CD14-positive monocyte (primary cell): ENCODE measurements around the gene CYP46A1. TPM values are rescaled to one million over a fixed set of nuclear protein-coding genes. Genes with fewer than 3 reads are reported as not detected.

Source experiments
- DNase-seq, 3 donors: peaks; one replicate each; pipeline ENCODE4 v3.0.0-alpha.2; 2011 to 2022
- H2AFZ ChIP-seq: 2 replicates; pipeline ENCODE4 v1.6.0; 2012; ENCODE audit warnings: mild to moderate bottlenecking, low read depth, low read length, inconsistent platforms; ENCODE audit not compliant: insufficient read depth, poor library complexity, severe bottlenecking
- H3K27ac ChIP-seq, 2 donors: 1 replicate in 1 of 2; 2 replicates in 1 of 2; pipeline ENCODE4 v1.5.1; 2012 to 2013; ENCODE audit warnings: low read length in 2 of 2, control low read depth in 1 of 2, inconsistent platforms in 1 of 2, low read depth in 1 of 2, mild to moderate bottlenecking in 1 of 2
- H3K27me3 ChIP-seq, 2 donors: one replicate each; pipeline versions ENCODE4 v1.6.0 to v1.6.1; 2011 to 2013; ENCODE audit warnings: low read length in 2 of 2; ENCODE audit not compliant: control insufficient read depth in 2 of 2, insufficient read depth in 2 of 2
- H3K36me3 ChIP-seq, 2 donors: replicated peaks in 1 of 2; 1 replicate in 1 of 2; 2 replicates in 1 of 2; pipeline versions ENCODE4 v1.5.1 to v1.6.1; 2012 to 2013; ENCODE audit warnings: low read length in 2 of 2, control low read depth in 1 of 2, inconsistent platforms in 1 of 2, mild to moderate bottlenecking in 1 of 2; ENCODE audit not compliant: insufficient read depth in 2 of 2, control insufficient read depth in 1 of 2
- H3K4me1 ChIP-seq, 2 donors: 1 replicate in 1 of 2; 2 replicates in 1 of 2; pipeline versions ENCODE4 v1.5.1 to v1.6.1; 2012 to 2013; ENCODE audit warnings: low read length in 2 of 2, control low read depth in 1 of 2, inconsistent platforms in 1 of 2, mild to moderate bottlenecking in 1 of 2, moderate library complexity in 1 of 2; ENCODE audit not compliant: insufficient read depth in 2 of 2, control insufficient read depth in 1 of 2
- H3K4me2 ChIP-seq: replicated peaks from 2 replicates; pipeline ENCODE3; 2012; ENCODE audit warnings: low read length, moderate library complexity, mild to moderate bottlenecking; ENCODE audit not compliant: poor library complexity, severe bottlenecking; ENCODE audit errors: extremely low read depth
- H3K4me3 ChIP-seq, 3 experiments: fragments of 200-600 bp in 1 of 3; sonication (generic) in 1 of 3; replicated peaks in 1 of 3; 1 replicate in 2 of 3; 2 replicates in 1 of 3; pipeline ENCODE4 v1.5.1; 2011 to 2013; ENCODE audit warnings: low read length in 3 of 3, mild to moderate bottlenecking in 3 of 3, control low read depth in 2 of 3, low read depth in 2 of 3, inconsistent platforms in 1 of 3, moderate library complexity in 1 of 3
- H3K79me2 ChIP-seq: 2 replicates; pipeline ENCODE4 v1.6.0; 2012; ENCODE audit warnings: mild to moderate bottlenecking, control low read depth, inconsistent platforms, low read length, moderate library complexity; ENCODE audit not compliant: insufficient read depth
- H3K9ac ChIP-seq: 2 replicates; pipeline ENCODE4 v1.6.0; 2017; ENCODE audit warnings: low read length, mild to moderate bottlenecking; ENCODE audit not compliant: insufficient read depth, poor library complexity, severe bottlenecking
- H3K9me3 ChIP-seq, 2 donors: replicated peaks in 1 of 2; 1 replicate in 1 of 2; 2 replicates in 1 of 2; pipeline versions ENCODE4 v1.5.1 to v1.6.1; 2012 to 2013; ENCODE audit warnings: low read length in 2 of 2, control low read depth in 1 of 2; ENCODE audit not compliant: control insufficient read depth in 1 of 2, insufficient read depth in 1 of 2
- H4K20me1 ChIP-seq: 2 replicates; pipeline ENCODE4 v1.6.0; 2012; ENCODE audit warnings: mild to moderate bottlenecking, low read length, control low read depth, moderate library complexity; ENCODE audit not compliant: insufficient read depth
- H3K27ac Mint-ChIP-seq, 7 donors: one replicate each; pipeline ENCODE4 v1.8.0; 2020; ENCODE audit warnings: mild to moderate bottlenecking in 7 of 7, mixed read lengths in 7 of 7, moderate library complexity in 6 of 7, inconsistent platforms in 2 of 7
- H3K27me3 Mint-ChIP-seq, 3 donors: one replicate each; pipeline ENCODE4 v1.8.0; 2021 to 2022; ENCODE audit warnings: low read depth in 3 of 3, mild to moderate bottlenecking in 3 of 3, mixed read lengths in 3 of 3, moderate library complexity in 3 of 3, inconsistent platforms in 1 of 3
- H3K36me3 Mint-ChIP-seq, 2 donors: one replicate each; pipeline ENCODE4 v1.8.0; 2020; ENCODE audit warnings: mixed read lengths in 2 of 2, inconsistent platforms in 1 of 2, mild to moderate bottlenecking in 1 of 2
- H3K4me1 Mint-ChIP-seq: one replicate; pipeline ENCODE4 v1.8.0; 2020; ENCODE audit warnings: mild to moderate bottlenecking, mixed read lengths
- H3K4me3 Mint-ChIP-seq, 2 donors: one replicate each; pipeline ENCODE4 v1.8.0; 2020; ENCODE audit warnings: mild to moderate bottlenecking in 2 of 2, mixed read lengths in 2 of 2, moderate library complexity in 1 of 2
- H3K9me3 Mint-ChIP-seq, 7 donors: one replicate each; pipeline ENCODE4 v1.8.0; 2020 to 2022; ENCODE audit warnings: mixed read lengths in 7 of 7, mild to moderate bottlenecking in 6 of 7, moderate library complexity in 6 of 7, inconsistent platforms in 2 of 7
- WGBS: methylation state at CpG from one replicate; pipeline ENCODE4 v1.1.5; 2013; ENCODE audit warnings: missing lambda C conversion rate; ENCODE audit not compliant: insufficient coverage; 5-methylcytosine and 5-hydroxymethylcytosine counted together
- intact Hi-C, 2 donors: fragments of 100-400 bp; cut with micrococcal nuclease; formaldehyde crosslinking; loops; one replicate each; pipeline versions ENCODE4 v1.15.0 to v1.15.1; 2023
- polyA plus RNA-seq, 3 donors: library from polyadenylated mRNA; depleted of rRNA in 1 of 3; unstranded in 2 of 3; stranded (reverse) in 1 of 3; fragments of 300-500 nt in 2 of 3; fragments of >200 nt in 1 of 3; fragmentation: Illumina TruSeq in 2 of 3; gene quantifications; 1 replicate in 2 of 3; 2 replicates in 1 of 3; pipeline ENCODE4 v1.2.3, GENCODE V29; 2012 to 2021
- TF ChIP-seq, protein P1 (sequence below): fragments of 200-600 bp; IDR thresholded peaks from one replicate; pipeline ENCODE4 v1.8.0; 2022; ENCODE audit warnings: antibody characterized with exemption, mild to moderate bottlenecking

Gene CYP46A1
- polyA plus RNA-seq, 3 donors: not detected

DNA sequence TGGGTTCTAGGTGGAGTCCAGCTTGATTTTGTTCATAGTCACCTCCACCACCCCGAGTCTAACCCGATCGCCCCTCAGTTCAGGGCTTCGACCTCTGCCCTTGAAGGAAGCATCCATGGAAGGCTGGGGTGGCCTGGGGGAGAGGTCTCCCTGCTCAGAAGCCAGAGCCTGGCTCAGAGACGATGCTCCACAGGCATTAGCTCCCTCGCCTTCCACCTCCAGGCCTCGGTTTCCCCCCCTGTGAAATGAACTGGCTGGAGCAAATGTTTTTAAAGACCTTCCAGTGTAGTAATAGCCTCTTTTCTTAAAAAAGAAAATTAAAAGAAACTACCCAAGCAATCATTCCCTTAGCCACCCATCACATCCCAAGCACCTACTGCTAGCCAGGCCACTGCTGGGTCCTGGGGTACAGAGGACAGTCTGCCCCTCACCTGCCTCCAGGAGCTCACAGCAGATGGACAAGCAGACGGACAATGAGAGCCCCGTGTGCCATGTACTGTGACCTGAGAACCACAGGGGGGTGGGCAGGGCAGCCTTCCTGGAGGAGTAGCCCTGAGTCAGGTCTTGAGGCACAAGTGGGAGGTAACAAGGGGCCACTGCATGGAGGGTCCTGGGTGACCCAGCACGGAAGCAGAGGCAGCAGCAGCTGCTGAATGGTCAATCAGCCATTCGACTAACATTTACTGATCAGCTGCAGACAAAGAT, 66.8 kb downstream of the CYP46A1 start:
- WGBS: 95% methylated on average over 6 of the region's 11 CpGs
- intact Hi-C loops: no loop called here
- no peak for DNase-seq
- Mint-ChIP-seq H3K4me3 (no peak overlapping the region), H3K9me3 (no peaks in the 10 kb centered on the region), H3K4me1 (peaks cover 2% of the 10 kb centered on the region), H3K36me3 (no peaks in the 10 kb centered on the region), H3K27me3 (peaks cover 33 to 55% (median 41%) of the 10 kb centered on the region in 3 donors), H3K27ac (no peak overlapping the region)
- H3K9me3 ChIP-seq: no peaks in the 10 kb centered on the region
- H3K4me1 ChIP-seq: no peaks in the 10 kb centered on the region
- no peak overlapping the region for H3K9ac ChIP-seq
- no peak overlapping the region for H3K4me3 ChIP-seq
- no peak overlapping the region for H3K27ac ChIP-seq
- peaks cover 0 to 32% of the 10 kb centered on the region in 2 donors for H3K27me3 ChIP-seq
- TF ChIP-seq, protein P1, sequence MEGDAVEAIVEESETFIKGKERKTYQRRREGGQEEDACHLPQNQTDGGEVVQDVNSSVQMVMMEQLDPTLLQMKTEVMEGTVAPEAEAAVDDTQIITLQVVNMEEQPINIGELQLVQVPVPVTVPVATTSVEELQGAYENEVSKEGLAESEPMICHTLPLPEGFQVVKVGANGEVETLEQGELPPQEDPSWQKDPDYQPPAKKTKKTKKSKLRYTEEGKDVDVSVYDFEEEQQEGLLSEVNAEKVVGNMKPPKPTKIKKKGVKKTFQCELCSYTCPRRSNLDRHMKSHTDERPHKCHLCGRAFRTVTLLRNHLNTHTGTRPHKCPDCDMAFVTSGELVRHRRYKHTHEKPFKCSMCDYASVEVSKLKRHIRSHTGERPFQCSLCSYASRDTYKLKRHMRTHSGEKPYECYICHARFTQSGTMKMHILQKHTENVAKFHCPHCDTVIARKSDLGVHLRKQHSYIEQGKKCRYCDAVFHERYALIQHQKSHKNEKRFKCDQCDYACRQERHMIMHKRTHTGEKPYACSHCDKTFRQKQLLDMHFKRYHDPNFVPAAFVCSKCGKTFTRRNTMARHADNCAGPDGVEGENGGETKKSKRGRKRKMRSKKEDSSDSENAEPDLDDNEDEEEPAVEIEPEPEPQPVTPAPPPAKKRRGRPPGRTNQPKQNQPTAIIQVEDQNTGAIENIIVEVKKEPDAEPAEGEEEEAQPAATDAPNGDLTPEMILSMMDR: no peak
- H3K4me2 ChIP-seq: no peak overlapping the region
- H2AFZ ChIP-seq: no peak overlapping the region
- H3K36me3 ChIP-seq: no peaks in the 10 kb centered on the region
- no peaks in the 10 kb centered on the region for H4K20me1 ChIP-seq
- no peaks in the 10 kb centered on the region for H3K79me2 ChIP-seq

DNA sequence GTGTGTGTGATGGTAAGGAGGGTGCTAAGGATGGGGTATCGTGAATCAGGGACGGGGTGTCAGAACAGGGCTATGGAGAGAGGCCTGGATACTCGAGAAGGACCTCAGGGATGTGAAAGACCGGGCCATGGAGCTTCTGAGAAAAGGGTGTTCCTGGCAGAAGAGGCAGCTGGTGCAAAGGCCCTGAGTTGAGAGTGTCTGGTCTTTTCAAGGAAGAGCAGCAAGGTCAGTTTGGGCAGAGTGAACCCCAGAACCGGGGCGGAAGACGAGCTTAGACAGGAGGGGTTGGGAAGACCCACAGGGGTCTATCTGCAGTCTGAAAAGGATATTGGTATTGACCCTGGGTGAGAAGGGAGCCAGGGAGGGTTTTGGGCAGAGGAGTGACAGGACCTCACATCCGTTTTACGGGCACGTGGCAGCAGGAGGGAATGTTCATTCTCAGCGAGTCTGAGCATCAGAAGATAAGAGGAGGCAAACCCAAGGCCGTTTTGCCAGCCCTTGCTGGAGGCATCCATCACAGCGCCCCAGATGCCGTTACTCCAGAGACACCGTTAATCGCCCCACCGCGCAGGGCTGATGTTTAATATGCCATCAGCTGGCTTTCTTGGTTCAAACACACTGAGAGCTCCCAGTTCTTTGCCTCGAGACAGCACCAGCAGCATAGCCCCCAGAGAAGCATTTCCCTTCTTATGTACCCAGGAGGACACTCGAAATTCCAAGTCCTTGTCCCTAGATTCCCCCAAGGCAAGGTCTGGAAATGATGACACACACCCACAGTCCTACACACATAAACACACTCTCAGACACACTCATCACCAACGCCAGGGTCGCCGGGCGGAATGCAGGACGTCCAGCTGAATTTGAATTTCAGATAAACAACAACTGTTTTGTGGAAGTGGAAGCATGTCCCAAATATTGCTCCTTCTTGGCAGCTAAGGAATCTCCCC, 67.7 kb downstream of the CYP46A1 start:
- Histone ChIP-seq H3K9me3 (no peaks in the 10 kb centered on the region), H4K20me1 (no peaks in the 10 kb centered on the region), H2AFZ (no peak overlapping the region), H3K27ac (no peak overlapping the region), H3K79me2 (no peaks in the 10 kb centered on the region), H3K4me3 (no peak overlapping the region), H3K4me2 (no peak overlapping the region), H3K27me3 (peaks cover 0 to 24% of the 10 kb centered on the region in 2 donors), H3K36me3 (no peaks in the 10 kb centered on the region), H3K4me1 (no peaks in the 10 kb centered on the region), H3K9ac (no peak overlapping the region)
- peaks cover 2% of the 10 kb centered on the region for H3K4me1 Mint-ChIP-seq
- no peaks in the 10 kb centered on the region for H3K9me3 Mint-ChIP-seq
- no peak for DNase-seq
- TF ChIP-seq, protein P1: no peak
- peak overlapping the region in 1 of 7 donors; percentile 28 for H3K27ac Mint-ChIP-seq
- intact Hi-C loops: no loop called here
- H3K27me3 Mint-ChIP-seq: peaks cover 29 to 50% (median 33%) of the 10 kb centered on the region in 3 donors
- 33% methylated on average over 20 of the region's 25 CpGs for WGBS
- no peaks in the 10 kb centered on the region for H3K36me3 Mint-ChIP-seq
- H3K4me3 Mint-ChIP-seq: peak overlapping the region in 1 of 2 donors; percentile 37
